Spleen (tissue), 11 donors: ENCODE data around the gene GLIS1. TPM values are rescaled to one million over a fixed set of nuclear protein-coding genes. Genes with fewer than 3 reads are reported as not detected.
A peak's percentile ranks its signal among the peaks of the same experiment; 100 is the strongest.

ENCODE experiments used
- DNase-seq: peaks from one replicate; pipeline ENCODE4 v3.0.0-alpha.2; 2020
- H3K27ac ChIP-seq, 8 donors: fragments of 200-600 bp; sonication (generic) in 7 of 8; 1 replicate in 4 of 8; 2 replicates in 4 of 8; pipeline versions ENCODE4 v1.5.0 to v1.8.0; 2016 to 2021; ENCODE audit warnings: inconsistent platforms in 4 of 8, mild to moderate bottlenecking in 4 of 8, moderate library complexity in 1 of 8
- H3K27me3 ChIP-seq, 7 donors: fragments of 200-600 bp; sonication (generic) in 6 of 7; replicated peaks in 1 of 7; 1 replicate in 4 of 7; 2 replicates in 3 of 7; pipeline versions ENCODE4 v1.5.0 to v1.8.0; 2016 to 2021; ENCODE audit warnings: inconsistent platforms in 3 of 7, mild to moderate bottlenecking in 1 of 7
- H3K36me3 ChIP-seq, 6 donors: fragments of 200-600 bp; sonication (generic) in 5 of 6; 1 replicate in 4 of 6; 2 replicates in 2 of 6; pipeline versions ENCODE4 v1.5.0 to v1.8.0; 2016 to 2021; ENCODE audit warnings: inconsistent platforms in 2 of 6
- H3K4me1 ChIP-seq, 6 donors: fragments of 200-600 bp; sonication (generic) in 5 of 6; 1 replicate in 3 of 6; 2 replicates in 3 of 6; pipeline versions ENCODE4 v1.5.0 to v1.8.0; 2016 to 2021; ENCODE audit warnings: inconsistent platforms in 3 of 6
- H3K4me3 ChIP-seq, 8 donors: fragments of 200-600 bp; sonication (generic) in 7 of 8; 1 replicate in 4 of 8; 2 replicates in 4 of 8; pipeline versions ENCODE4 v1.5.0 to v1.8.0; 2016 to 2021; ENCODE audit warnings: inconsistent platforms in 4 of 8, mild to moderate bottlenecking in 4 of 8, moderate library complexity in 2 of 8
- H3K9me3 ChIP-seq, 8 donors: fragments of 200-600 bp; sonication (generic) in 7 of 8; 1 replicate in 4 of 8; 2 replicates in 4 of 8; pipeline versions ENCODE4 v1.5.0 to v1.8.0; 2016 to 2021; ENCODE audit warnings: inconsistent platforms in 4 of 8
- CTCF ChIP-seq, 11 experiments: fragments of 200-600 bp in 7 of 11; fragments of 450-650 bp in 4 of 11; sonication (generic) in 4 of 11; IDR thresholded peaks in 8 of 11; conservative IDR thresholded peaks in 3 of 11; 1 replicate in 7 of 11; 2 replicates in 4 of 11; pipeline versions ENCODE4 v1.4.0 to v1.8.0; 2016 to 2021; ENCODE audit warnings: antibody characterized with exemption in 11 of 11, inconsistent platforms in 4 of 11, mild to moderate bottlenecking in 1 of 11
- POLR2A ChIP-seq, 3 donors: fragments of 450-650 bp; IDR thresholded peaks; one replicate each; pipeline ENCODE4 v1.5.1; 2017; ENCODE audit warnings: antibody characterized with exemption in 3 of 3, mild to moderate bottlenecking in 1 of 3
- POLR2AphosphoS5 ChIP-seq, 3 donors: sonication (generic); formaldehyde crosslinking; IDR thresholded peaks; one replicate each; pipeline ENCODE4 v1.5.1; 2017; ENCODE audit warnings: antibody characterized with exemption in 3 of 3
- WGBS, 5 donors: extraction: QIAGEN DNeasy Blood & Tissue Kit in 3 of 5; methylation state at CpG; one replicate each; pipeline versions ENCODE4 v1.1.5 to v1.1.7; 2013 to 2018; 5-methylcytosine and 5-hydroxymethylcytosine counted together
- intact Hi-C: fragments of 100-400 bp; cut with DNase I; formaldehyde crosslinking; loops from one replicate; pipeline ENCODE4 v1.15.0; 2023; ENCODE audit warnings: low total_unique reads
- polyA plus RNA-seq, 3 donors: library from polyadenylated mRNA; stranded (reverse); fragments of 200-250 nt; gene quantifications; one replicate each; pipeline ENCODE4 v1.2.1, GENCODE V29; 2013
- total RNA-seq, 7 donors: library from RNA; depleted of rRNA in 3 of 7; stranded (reverse); fragments of >200 nt in 3 of 7; fragmentation: NEBNext Ultra II Directional in 4 of 7; extraction: Animal tissue kit (Norgen Biotek cat#: 25700) in 4 of 7; gene quantifications; one replicate each; pipeline versions ENCODE4 v1.1.0 to v1.2.1, GENCODE V29; 2016 to 2021
- donor health status: healthy with polysubstance abuse.
- donor health status: DM: no; HTN: no; CAD: no; lungs with moderate emphysema.
- donor health status: DM: no; HTN: no; CAD: no.
- donor health status: Bipolar disorder and iron deficiency.
- donor health status: healthy.
- donor health status: DM: no; HTN: no; CAD: no.
- donor health status: DM: yes; HTN: yes; CAD: no.

Gene GLIS1
- total and polyA plus RNA-seq, 10 donors: 0.04 to 0.39 (median 0.26) TPM; not detected in 5

GRCh38 chr1:53766831-53767405 lies 28.0 kb upstream of the GLIS1 start:
- H3K9me3 ChIP-seq: peaks cover 0 to 1% (median under 1%) of the 10 kb centered on the region in 8 donors
- TF ChIP-seq POLR2A (IDR thresholded peaks at IDR 0.05): no peak
- TF ChIP-seq CTCF (IDR thresholded peaks at IDR 0.05 in 8 of 11, conservative IDR thresholded peaks at IDR 0.05 in 3 of 11): no peak
- no peak for TF ChIP-seq POLR2AphosphoS5 (IDR thresholded peaks at IDR 0.05)
- H3K4me1 ChIP-seq: peaks cover 0 to 24% (median 8%) of the 10 kb centered on the region in 6 donors
- peak overlapping the region in 6 of 8 donors; percentile 5 to 53 (median 21) for H3K4me3 ChIP-seq
- peak overlapping the region in 7 of 8 donors; percentile 41 to 70 (median 61) for H3K27ac ChIP-seq
- no peak for DNase-seq
- H3K36me3 ChIP-seq: peaks cover 0 to 55% (median 11%) of the 10 kb centered on the region in 6 donors
- no peaks in the 10 kb centered on the region for H3K27me3 ChIP-seq
- 10 to 25% (median 12%) methylated on average over 3 of the region's 3 CpGs for WGBS, 5 donors
- intact Hi-C loops: no loop called here

- peaks cover 0 to 7% (median 6%) of the 10 kb centered on the region in 8 donors for H3K9me3 ChIP-seq
- peak overlapping the region in 7 of 8 donors; percentile 41 to 70 (median 61) for H3K27ac ChIP-seq
- H3K27me3 ChIP-seq: no peaks in the 10 kb centered on the region
- intact Hi-C loops: no loop called here
- 76 to 92% (median 79%) methylated on average over 3 of the region's 3 CpGs for WGBS, 5 donors
- peaks cover 0 to 24% (median 8%) of the 10 kb centered on the region in 6 donors for H3K4me1 ChIP-seq
- peak overlapping the region in 3 of 8 donors; percentile 16 to 53 (median 29) for H3K4me3 ChIP-seq
- no peak for TF ChIP-seq POLR2AphosphoS5 (IDR thresholded peaks at IDR 0.05)
- no peak for TF ChIP-seq POLR2A (IDR thresholded peaks at IDR 0.05)
- no peak for TF ChIP-seq CTCF (IDR thresholded peaks at IDR 0.05 in 8 of 11, conservative IDR thresholded peaks at IDR 0.05 in 3 of 11)
- no peak for DNase-seq
- H3K36me3 ChIP-seq: peaks cover 0 to 49% (median 5%) of the 10 kb centered on the region in 6 donors
These were observed 27.3 kb upstream of the GLIS1 start for GRCh38 chr1:53766194-53766742.

GRCh38 chr1:53765657-53766056 lies 26.7 kb upstream of the GLIS1 start:
- no peaks in the 10 kb centered on the region for H3K27me3 ChIP-seq
- 38 to 71% (median 42%) methylated on average over 1 of the region's 1 CpG for WGBS, 5 donors
- H3K4me1 ChIP-seq: peaks cover 0 to 24% (median 8%) of the 10 kb centered on the region in 6 donors
- H3K36me3 ChIP-seq: peaks cover 0 to 42% (median 2%) of the 10 kb centered on the region in 6 donors
- peak overlapping the region in 4 of 8 donors; percentile 44 to 70 (median 60) for H3K27ac ChIP-seq
- intact Hi-C loops: no loop called here
- TF ChIP-seq POLR2A (IDR thresholded peaks at IDR 0.05): no peak
- peaks cover 0 to 9% (median 6%) of the 10 kb centered on the region in 8 donors for H3K9me3 ChIP-seq
- no peak overlapping the region for H3K4me3 ChIP-seq
- DNase-seq: no peak

- no peak overlapping the region for H3K27ac ChIP-seq
- intact Hi-C loops: no loop called here
- H3K27me3 ChIP-seq: no peaks in the 10 kb centered on the region
- peaks cover 0 to 24% (median 8%) of the 10 kb centered on the region in 6 donors for H3K4me1 ChIP-seq
- H3K36me3 ChIP-seq: peaks cover 0 to 25% (median 0%) of the 10 kb centered on the region in 6 donors
- WGBS, 5 donors: 90 to 100% (median 95%) methylated on average over 2 of the region's 2 CpGs
- no peak for DNase-seq
- TF ChIP-seq CTCF (IDR thresholded peaks at IDR 0.05 in 8 of 11, conservative IDR thresholded peaks at IDR 0.05 in 3 of 11) (no peak), POLR2A (IDR thresholded peaks at IDR 0.05) (no peak), POLR2AphosphoS5 (IDR thresholded peaks at IDR 0.05) (no peak)
- no peak overlapping the region for H3K4me3 ChIP-seq
- peaks cover 0 to 9% (median 6%) of the 10 kb centered on the region in 8 donors for H3K9me3 ChIP-seq
These were observed 24.9 kb upstream of the GLIS1 start for GRCh38 chr1:53763911-53764310.
